HG02981 (cell line): ENCODE measurements around the gene GTF3C2.

Experiments used
- ATAC-seq: cut with Tn5 transposase; IDR thresholded peaks from one replicate; pipeline ENCODE4 v1.9.1; 2021; ENCODE audit warnings: mild to moderate bottlenecking, moderate library complexity; ENCODE audit not compliant: unreplicated experiment

Gene GTF3C2

GRCh38 chr2:27356382-27357181, at the start of gene GTF3C2:
GTF3C2 (minus strand) TSS chr2:27356764; CDS start chr2:27343554, 13,210 bp downstream.
- ATAC-seq: peak; percentile 84

GRCh38 chr2:27400348-27401135, 44.0 kb upstream of the GTF3C2 start:
- ATAC-seq: no peak

GRCh38 chr2:27398962-27399361, 42.4 kb upstream of the GTF3C2 start:
- ATAC-seq: no peak

GRCh38 chr2:27393225-27393624, 36.7 kb upstream of the GTF3C2 start:
- ATAC-seq: no peak

- ATAC-seq: no peak
Measured at GRCh38 chr2:27390822-27391679, 34.5 kb upstream of the GTF3C2 start.

- no peak for ATAC-seq
Measured at GRCh38 chr2:27381577-27382181, 25.1 kb upstream of the GTF3C2 start.

- ATAC-seq: peak; percentile 85
Measured at GRCh38 chr2:27380626-27381545, 24.3 kb upstream of the GTF3C2 start, which contains the start of gene ZNF513. ZNF513 (minus strand) TSS chr2:27380734; CDS start chr2:27380526, 208 bp downstream.

GRCh38 chr2:27379836-27380625, 23.5 kb upstream of the GTF3C2 start:
- ATAC-seq: peak; percentile 27

- no peak for ATAC-seq
Measured at GRCh38 chr2:27379383-27379835, 22.8 kb upstream of the GTF3C2 start.

- no peak for ATAC-seq
Measured at GRCh38 chr2:27378809-27379290, 22.3 kb upstream of the GTF3C2 start.

- ATAC-seq: no peak
Measured at GRCh38 chr2:27378096-27378808, 21.7 kb upstream of the GTF3C2 start.

- ATAC-seq: no peak
Measured at GRCh38 chr2:27377618-27378095, 21.1 kb upstream of the GTF3C2 start.

GRCh38 chr2:27376866-27377617, 20.5 kb upstream of the GTF3C2 start:
- no peak for ATAC-seq

- no peak for ATAC-seq
Measured at GRCh38 chr2:27376151-27376865, 19.7 kb upstream of the GTF3C2 start.

GRCh38 chr2:27375513-27376099, 19.0 kb upstream of the GTF3C2 start:
- no peak for ATAC-seq

GRCh38 chr2:27373567-27373966, 17.0 kb upstream of the GTF3C2 start:
- no peak for ATAC-seq
